IMR-90 (cell line): Measurements from ENCODE around the gene CCM2. TPM values are rescaled to one million over a fixed set of nuclear protein-coding genes. Genes with fewer than 3 reads are reported as not detected.

ENCODE experiments used
- ATAC-seq: fragments of 200-7000 bp; cut with Tn5 transposase; 2 replicates; pipeline ENCODE4 v1.9.1; 2020; ENCODE audit warnings: low read depth, mild to moderate bottlenecking, moderate library complexity
- BruUV-seq: library from RNA; stranded (reverse); fragments of 400-500 nt; replicated peaks from 2 replicates; lab custom pipeline; 2021; lab: Mats Ljungman, UMichigan
- CTCF ChIA-PET: fragments of 300-600 bp; formaldehyde crosslinking; extraction: SDS; loops from one replicate; lab custom pipeline; 2021; ENCODE audit warnings: antibody characterized with exemption; lab: Yijun Ruan, JAX
- POLR2A ChIA-PET: fragments of 300-600 bp; sonication (Branson Sonifier 250); formaldehyde crosslinking; loops from one replicate; lab custom pipeline; 2022; ENCODE audit warnings: antibody characterized with exemption; ENCODE audit not compliant: unreplicated experiment; lab: Charles Lee
- DNase-seq: peaks from one replicate; pipeline ENCODE4 v3.0.0; 2013
- H2AFZ ChIP-seq: replicated peaks from 2 replicates; pipeline ENCODE3; 2013; ENCODE audit warnings: low read length, mild to moderate bottlenecking; ENCODE audit not compliant: poor library complexity
- H2AK5ac ChIP-seq: 2 replicates; pipeline ENCODE4 v1.6.1; 2013; ENCODE audit warnings: low read depth, low read length, inconsistent platforms
- H2AK9ac ChIP-seq: replicated peaks from 2 replicates; pipeline ENCODE3; 2013; ENCODE audit warnings: mild to moderate bottlenecking, low read depth, low read length, moderate library complexity; ENCODE audit not compliant: poor library complexity
- H2BK120ac ChIP-seq: 2 replicates; pipeline ENCODE4 v1.6.1; 2013; ENCODE audit warnings: low read depth, low read length, inconsistent platforms
- H2BK15ac ChIP-seq: 3 replicates; pipeline ENCODE4 v1.6.1; 2013; ENCODE audit warnings: low read depth, low read length, inconsistent platforms
- H2BK20ac ChIP-seq: 2 replicates; pipeline ENCODE4 v1.6.1; 2013; ENCODE audit warnings: low read depth, mild to moderate bottlenecking, inconsistent platforms, low read length, moderate library complexity
- H2BK5ac ChIP-seq: 2 replicates; pipeline ENCODE4 v1.6.1; 2013; ENCODE audit warnings: mild to moderate bottlenecking, low read depth, low read length, inconsistent platforms; ENCODE audit not compliant: poor library complexity, severe bottlenecking
- H3K14ac ChIP-seq: replicated peaks from 2 replicates; pipeline ENCODE4 v1.6.1; 2013; ENCODE audit warnings: low read depth, low read length, inconsistent platforms
- H3K18ac ChIP-seq: 2 replicates; pipeline ENCODE4 v1.6.1; 2013; ENCODE audit warnings: low read depth, low read length, control low read depth
- H3K23ac ChIP-seq: 2 replicates; pipeline ENCODE4 v1.6.1; 2013; ENCODE audit warnings: low read depth, low read length, inconsistent platforms
- H3K27ac ChIP-seq: 2 replicates; pipeline ENCODE4 v1.5.1; 2013; ENCODE audit warnings: mild to moderate bottlenecking, control low read depth, low read length; ENCODE audit not compliant: insufficient read depth
- H3K27me3 ChIP-seq: 2 replicates; pipeline ENCODE4 v1.6.1; 2013; ENCODE audit warnings: low read length; ENCODE audit not compliant: control insufficient read depth, insufficient read depth
- H3K36me3 ChIP-seq: 2 replicates; pipeline ENCODE4 v1.6.1; 2013; ENCODE audit warnings: low read length, mixed read lengths; ENCODE audit not compliant: control insufficient read depth, insufficient read depth
- H3K4ac ChIP-seq: 2 replicates; pipeline ENCODE4 v1.6.1; 2013; ENCODE audit warnings: low read depth, low read length, inconsistent platforms
- H3K4me1 ChIP-seq: 2 replicates; pipeline ENCODE4 v1.6.1; 2013; ENCODE audit warnings: low read length, mixed read lengths; ENCODE audit not compliant: control insufficient read depth, insufficient read depth
- H3K4me2 ChIP-seq: 2 replicates; pipeline ENCODE4 v1.6.1; 2013; ENCODE audit warnings: low read depth, mild to moderate bottlenecking, control low read depth, low read length, moderate library complexity
- H3K4me3 ChIP-seq: 2 replicates; pipeline ENCODE4 v1.5.1; 2013; ENCODE audit warnings: low read depth, mild to moderate bottlenecking, control low read depth, low read length, moderate library complexity; ENCODE audit not compliant: insufficient read depth
- H3K56ac ChIP-seq: 2 replicates; pipeline ENCODE4 v1.6.1; 2013; ENCODE audit warnings: low read length, inconsistent platforms; ENCODE audit not compliant: insufficient read depth; ENCODE audit errors: extremely low read depth
- H3K79me1 ChIP-seq, 2 experiments: 2 replicates each; pipeline ENCODE4 v1.6.1; 2013; ENCODE audit warnings: low read length in 2 of 2, inconsistent platforms in 1 of 2, low read depth in 1 of 2
- H3K9ac ChIP-seq: 2 replicates; pipeline ENCODE4 v1.6.1; 2013; ENCODE audit warnings: low read depth, low read length, control low read depth
- H3K9me1 ChIP-seq: 2 replicates; pipeline ENCODE4 v1.6.1; 2013; ENCODE audit warnings: low read length, inconsistent platforms; ENCODE audit not compliant: insufficient read depth
- H3K9me3 ChIP-seq: 2 replicates; pipeline ENCODE4 v1.6.1; 2013; ENCODE audit warnings: low read length; ENCODE audit not compliant: control insufficient read depth, insufficient read depth
- H4K20me1 ChIP-seq: 2 replicates; pipeline ENCODE4 v1.6.1; 2013; ENCODE audit warnings: low read length, inconsistent platforms; ENCODE audit not compliant: insufficient read depth
- H4K5ac ChIP-seq: 2 replicates; pipeline ENCODE4 v1.6.1; 2013; ENCODE audit warnings: mild to moderate bottlenecking, low read depth, low read length, control low read depth
- H4K8ac ChIP-seq, 2 experiments: 2 replicates each; pipeline ENCODE4 v1.6.1; 2013; ENCODE audit warnings: low read depth in 2 of 2, low read length in 2 of 2, control low read depth in 1 of 2, inconsistent platforms in 1 of 2
- H4K91ac ChIP-seq: 2 replicates; pipeline ENCODE4 v1.6.1; 2013; ENCODE audit warnings: low read depth, low read length, inconsistent platforms; ENCODE audit not compliant: insufficient read depth
- ELK1 ChIP-seq: fragments of 150-350 bp; IDR thresholded peaks from 2 replicates; pipeline ENCODE4 v1.6.1; 2016; ENCODE audit warnings: low read depth, mild to moderate bottlenecking, low read length, moderate library complexity, borderline replicate concordance
- MAFK ChIP-seq: IDR thresholded peaks from 2 replicates; pipeline ENCODE4 v1.6.1; 2012; ENCODE audit warnings: low read depth, low read length, improper control_type of control experiment
- MAZ ChIP-seq: IDR thresholded peaks from 2 replicates; pipeline ENCODE4 v1.6.1; 2012; ENCODE audit warnings: low read depth, mild to moderate bottlenecking, low read length, improper control_type of control experiment, moderate library complexity, borderline replicate concordance
- MXI1 ChIP-seq: IDR thresholded peaks from 2 replicates; pipeline ENCODE4 v1.6.1; 2012; ENCODE audit warnings: low read depth, mild to moderate bottlenecking, low read length, moderate library complexity, borderline replicate concordance
- WGBS, 2 experiments: methylation state at CpG; one replicate each; pipeline versions ENCODE4 v1.1.5 to v1.1.7; 2013; ENCODE audit warnings: missing lambda C conversion rate in 2 of 2; ENCODE audit not compliant: insufficient read length in 1 of 2; ENCODE audit errors: extremely low coverage in 2 of 2; 5-methylcytosine and 5-hydroxymethylcytosine counted together
- dilution Hi-C: fragments of 300-500 bp; cut with HindIII; formaldehyde crosslinking; loops from one replicate; pipeline ENCODE4 v1.14.3; 2018; ENCODE audit warnings: low sequenced_read_pairs; ENCODE audit not compliant: unreplicated experiment
- in situ Hi-C: fragments of 300-500 bp; cut with MboI; formaldehyde crosslinking; loops from 3 replicates; pipeline ENCODE4 v1.14.3; 2019; ENCODE audit warnings: low sequenced_read_pairs, inconsistent platforms, mixed read lengths
- intact Hi-C: fragments of 100-400 bp; cut with micrococcal nuclease; formaldehyde crosslinking; loops from 2 replicates; pipeline ENCODE4 v1.10.0; 2022
- polyA plus RNA-seq, 3 experiments: library from polyadenylated mRNA; depleted of rRNA; stranded (reverse); fragments of >200 nt; gene quantifications; 2 replicates each; pipeline ENCODE4 v1.2.3, GENCODE V29; 2012; ENCODE audit warnings: low replicate concordance in 1 of 3
- total RNA-seq: library from RNA; depleted of rRNA; stranded (reverse); fragments of >200 nt; gene quantifications from 2 replicates; pipeline ENCODE4 v1.2.3, GENCODE V29; 2012

Gene CCM2
- total and polyA plus RNA-seq, 2 of the 4 experiments (the other 2 are of a cell fraction) = 65.2 to 78.5 TPM

GRCh38 chr7:45118292-45118691 is 118.3 kb downstream of the CCM2 start:
- Histone ChIP-seq H3K14ac (no peak overlapping the region), H3K9ac (no peak overlapping the region), H4K8ac (no peak overlapping the region), H3K18ac (no peak overlapping the region), H4K20me1 (no peaks in the 10 kb centered on the region), H3K27ac (no peak overlapping the region), H2AK5ac (no peak overlapping the region), H2BK20ac (no peak overlapping the region), H3K4me3 (no peak overlapping the region), H4K5ac (no peak overlapping the region), H3K36me3 (no peaks in the 10 kb centered on the region), H2BK5ac (no peak overlapping the region), H3K9me1 (no peaks in the 10 kb centered on the region), H3K79me1 (no peaks in the 10 kb centered on the region), H3K4me1 (no peaks in the 10 kb centered on the region), H3K4ac (no peak overlapping the region), H2BK15ac (no peak overlapping the region), H2AK9ac (no peak overlapping the region), H3K23ac (no peak overlapping the region), H3K9me3 (no peaks in the 10 kb centered on the region), H2BK120ac (no peak overlapping the region), H2AFZ (no peak overlapping the region), H3K4me2 (no peak overlapping the region), H4K91ac (no peak overlapping the region), H3K27me3 (peaks cover 29% of the 10 kb centered on the region), H3K56ac (no peak overlapping the region)
- in situ Hi-C loops = no loop called here
- dilution Hi-C loops = no loop called here
- ChIA-PET CTCF (no interaction called here), POLR2A (interaction anchor here (0.6 kb wide), 1 partner anchor 233 kb away, joined by 4 read pairs; no protein-coding TSS in a partner anchor)
- BruUV-seq = no TSS peak
- TF ChIP-seq MAZ (no peak), MAFK (no peak), ELK1 (no peak), MXI1 (no peak)
- 75% methylated on average over 1 of the region's 4 CpGs; no CpG with 5 or more reads in 1 of the 2 experiments for WGBS, 2 experiments
- intact Hi-C loops = no loop called here
- ATAC-seq (no peak), DNase-seq (no peak)
